D721Med (cell line): ENCODE measurements around the gene ZNF70.

Experiments used
- DNase-seq: peaks from one replicate; pipeline ENCODE4 v3.0.0; 2011; ENCODE audit warnings: low spot score; ENCODE audit not compliant: insufficient read length
- FAIRE-seq: peaks from 2 replicates; lab custom pipeline; 2011; peaks lifted over from hg19 to GRCh38; lab: Jason Lieb, UNC
- CTCF ChIP-seq: IDR thresholded peaks from 2 replicates; pipeline ENCODE4 v1.5.1; 2012; ENCODE audit warnings: mild to moderate bottlenecking, control low read depth; ENCODE audit not compliant: insufficient read depth; ENCODE audit errors: missing control alignments

Gene ZNF70

GRCh38 chr22:23693979-23694680 is 56.8 kb downstream of the ZNF70 start:
- FAIRE-seq: no peak
- TF ChIP-seq CTCF: no peak
- no peak for DNase-seq

- DNase-seq (no peak), FAIRE-seq (no peak)
- no peak for TF ChIP-seq CTCF
Observed at GRCh38 chr22:23692598-23693291, 58.2 kb downstream of the ZNF70 start.

- no peak for TF ChIP-seq CTCF
- DNase-seq (no peak), FAIRE-seq (no peak)
Observed at GRCh38 chr22:23691748-23692423, 59.0 kb downstream of the ZNF70 start.

GRCh38 chr22:23690713-23691112 is 60.2 kb downstream of the ZNF70 start, which contains the start of gene RGL4:
Gene RGL4 (plus strand): TSS chr22:23691013. CDS start chr22:23692031, 1,018 bp downstream.
- FAIRE-seq: no peak
- DNase-seq: no peak
- no peak for TF ChIP-seq CTCF

- DNase-seq (no peak), FAIRE-seq (no peak)
- no peak for TF ChIP-seq CTCF
Observed at GRCh38 chr22:23689414-23689813, 61.5 kb downstream of the ZNF70 start.
